ENCODE data around the gene EPHB1. TPM values are rescaled to one million over a fixed set of nuclear protein-coding genes. Genes with fewer than 3 reads are reported as not detected.

Gene EPHB1
- total RNA-seq, 4 donors from 2014 or later: 1.00 to 8.9 (median 4.5) TPM

GRCh38 chr3:134985864-134986715 is 191.0 kb downstream of the EPHB1 start:
- Histone ChIP-seq H3K27ac (no peak overlapping the region), H3K4me1 (peaks cover 3 to 18% of the 10 kb centered on the region in 2 donors), H3K9me3 (no peaks in the 10 kb centered on the region), H3K4me3 (no peak overlapping the region), H3K27me3 (no peaks in the 10 kb centered on the region), H3K36me3 (no peaks in the 10 kb centered on the region)
- DNase-seq (no peak), ATAC-seq (peak in 1 of 2 donors; percentile 9)
- TF ChIP-seq CTCF (IDR thresholded peaks at IDR 0.05 in 4 of 5, conservative IDR thresholded peaks at IDR 0.05 in 1 of 5): no peak
- no peak for TF ChIP-seq POLR2A (IDR thresholded peaks at IDR 0.05)
- intact Hi-C loops (cut with DNase I; ENCODE audit: low total_unique reads): no loop called here
- in situ Hi-C loops (cut with MboI; ENCODE audit: low sequenced_read_pairs in 4 of 4): no loop called here

GRCh38 chr3:134988666-134989065 is 193.6 kb downstream of the EPHB1 start:
- Histone ChIP-seq H3K27ac (peak overlapping the region in 2 of 4 donors; percentile 18 to 40), H3K4me1 (peaks cover 3 to 18% of the 10 kb centered on the region in 2 donors), H3K27me3 (no peaks in the 10 kb centered on the region), H3K4me3 (no peak overlapping the region), H3K36me3 (no peaks in the 10 kb centered on the region), H3K9me3 (no peaks in the 10 kb centered on the region)
- peak in 1 of 2 donors; percentile 30 for DNase-seq
- intact Hi-C loops (cut with DNase I; ENCODE audit: low total_unique reads): no loop called here
- peak; percentile 73 to 90 for ATAC-seq
- no peak for TF ChIP-seq POLR2A (IDR thresholded peaks at IDR 0.05)
- in situ Hi-C loops (cut with MboI; ENCODE audit: low sequenced_read_pairs in 4 of 4): no loop called here

- H3K27me3 ChIP-seq: no peaks in the 10 kb centered on the region
- no peaks in the 10 kb centered on the region for H3K9me3 ChIP-seq
- no peak overlapping the region for H3K27ac ChIP-seq
- in situ Hi-C loops (cut with MboI; ENCODE audit: low sequenced_read_pairs in 4 of 4) (no loop called here), intact Hi-C loops (cut with DNase I; ENCODE audit: low total_unique reads) (no loop called here)
- TF ChIP-seq POLR2A (IDR thresholded peaks at IDR 0.05) (no peak), CTCF (IDR thresholded peaks at IDR 0.05 in 4 of 5, conservative IDR thresholded peaks at IDR 0.05 in 1 of 5) (no peak)
- DNase-seq (no peak), ATAC-seq (no peak)
- H3K4me1 ChIP-seq: peaks cover 3 to 11% of the 10 kb centered on the region in 2 donors
- H3K4me3 ChIP-seq: no peak overlapping the region
- H3K36me3 ChIP-seq: no peaks in the 10 kb centered on the region
Observed at GRCh38 chr3:134991003-134991402, 195.9 kb downstream of the EPHB1 start.

GRCh38 chr3:134991472-134992010 is 196.5 kb downstream of the EPHB1 start:
- ATAC-seq (no peak), DNase-seq (no peak)
- Histone ChIP-seq H3K27ac (no peak overlapping the region), H3K4me3 (no peak overlapping the region), H3K9me3 (no peaks in the 10 kb centered on the region), H3K36me3 (no peaks in the 10 kb centered on the region), H3K4me1 (peaks cover 3 to 8% of the 10 kb centered on the region in 2 donors), H3K27me3 (no peaks in the 10 kb centered on the region)
- TF ChIP-seq CTCF (IDR thresholded peaks at IDR 0.05 in 4 of 5, conservative IDR thresholded peaks at IDR 0.05 in 1 of 5): no peak
- TF ChIP-seq POLR2A (IDR thresholded peaks at IDR 0.05): no peak
- in situ Hi-C loops (cut with MboI; ENCODE audit: low sequenced_read_pairs in 4 of 4): no loop called here
- intact Hi-C loops (cut with DNase I; ENCODE audit: low total_unique reads): no loop called here

- Histone ChIP-seq H3K4me3 (no peak overlapping the region), H3K4me1 (peaks cover 3 to 8% of the 10 kb centered on the region in 2 donors), H3K9me3 (no peaks in the 10 kb centered on the region), H3K27me3 (no peaks in the 10 kb centered on the region), H3K36me3 (no peaks in the 10 kb centered on the region), H3K27ac (no peak overlapping the region)
- TF ChIP-seq CTCF (IDR thresholded peaks at IDR 0.05 in 4 of 5, conservative IDR thresholded peaks at IDR 0.05 in 1 of 5) (no peak), POLR2A (IDR thresholded peaks at IDR 0.05) (no peak)
- intact Hi-C loops (cut with DNase I; ENCODE audit: low total_unique reads): no loop called here
- ATAC-seq: no peak
- in situ Hi-C loops (cut with MboI; ENCODE audit: low sequenced_read_pairs in 4 of 4): no loop called here
- DNase-seq: no peak
Observed at GRCh38 chr3:134992180-134992579, 197.1 kb downstream of the EPHB1 start.
